Peyer's patch (tissue), 4 donors: ENCODE measurements around the gene ANO6.
"Not testable (repeated sequence)": the region's sequence is repeated elsewhere in the genome, so short reads cannot be mapped to it uniquely, and the experiment has no call there.

ENCODE experiments used
- POLR2A ChIP-seq, 2 donors: fragments of 450-650 bp; IDR thresholded peaks; one replicate each; pipeline ENCODE4 v1.5.1; 2017; ENCODE audit warnings: antibody characterized with exemption in 2 of 2, mild to moderate bottlenecking in 2 of 2, moderate library complexity in 2 of 2
- TF ChIP-seq, protein P1 (sequence below), 6 experiments: fragments of 450-650 bp in 4 of 6; fragments of 200-600 bp in 2 of 6; sonication (generic) in 1 of 6; IDR thresholded peaks; one replicate each; pipeline ENCODE4 v1.5.1; 2017 to 2019; ENCODE audit warnings: antibody characterized with exemption in 6 of 6, mild to moderate bottlenecking in 3 of 6, moderate library complexity in 1 of 6

DNA sequence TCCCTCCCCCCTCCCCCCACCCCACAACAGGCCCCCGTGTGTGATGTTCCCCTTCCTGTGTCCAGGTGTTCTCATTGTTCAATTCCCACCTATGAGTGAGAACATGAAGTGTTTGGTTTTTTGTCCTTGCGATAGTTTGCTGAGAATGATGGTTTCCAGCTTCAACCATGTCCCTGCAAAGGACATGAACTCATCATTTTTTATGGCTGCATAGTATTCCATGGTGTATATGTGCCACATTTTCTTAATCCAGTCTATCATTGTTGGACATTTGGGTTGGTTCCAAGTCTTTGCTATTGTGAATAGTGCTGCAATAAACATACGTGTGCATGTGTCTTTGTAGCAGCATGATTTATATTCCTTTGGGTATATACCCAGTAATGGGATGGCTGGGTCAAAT, 101.4 kb downstream of the ANO6 start:
- not testable (repeated sequence) for TF ChIP-seq POLR2A (IDR thresholded peaks at IDR 0.05)
- TF ChIP-seq, protein P1, sequence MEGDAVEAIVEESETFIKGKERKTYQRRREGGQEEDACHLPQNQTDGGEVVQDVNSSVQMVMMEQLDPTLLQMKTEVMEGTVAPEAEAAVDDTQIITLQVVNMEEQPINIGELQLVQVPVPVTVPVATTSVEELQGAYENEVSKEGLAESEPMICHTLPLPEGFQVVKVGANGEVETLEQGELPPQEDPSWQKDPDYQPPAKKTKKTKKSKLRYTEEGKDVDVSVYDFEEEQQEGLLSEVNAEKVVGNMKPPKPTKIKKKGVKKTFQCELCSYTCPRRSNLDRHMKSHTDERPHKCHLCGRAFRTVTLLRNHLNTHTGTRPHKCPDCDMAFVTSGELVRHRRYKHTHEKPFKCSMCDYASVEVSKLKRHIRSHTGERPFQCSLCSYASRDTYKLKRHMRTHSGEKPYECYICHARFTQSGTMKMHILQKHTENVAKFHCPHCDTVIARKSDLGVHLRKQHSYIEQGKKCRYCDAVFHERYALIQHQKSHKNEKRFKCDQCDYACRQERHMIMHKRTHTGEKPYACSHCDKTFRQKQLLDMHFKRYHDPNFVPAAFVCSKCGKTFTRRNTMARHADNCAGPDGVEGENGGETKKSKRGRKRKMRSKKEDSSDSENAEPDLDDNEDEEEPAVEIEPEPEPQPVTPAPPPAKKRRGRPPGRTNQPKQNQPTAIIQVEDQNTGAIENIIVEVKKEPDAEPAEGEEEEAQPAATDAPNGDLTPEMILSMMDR (IDR thresholded peaks at IDR 0.05) = not testable (repeated sequence)
